HEK293 (cell line): ENCODE results near the gene RGS14.
A peak's percentile ranks its signal among the peaks of the same experiment; 100 is the strongest.

Experiments used
- CTCF ChIA-PET: fragments of 350-600 bp; formaldehyde crosslinking; extraction: SDS; loops from one replicate; lab custom pipeline; 2021; ENCODE audit warnings: antibody characterized with exemption; lab: Yijun Ruan, JAX
- POLR2A ChIA-PET: fragments of 300-600 bp; formaldehyde crosslinking; extraction: SDS; loops from one replicate; lab custom pipeline; 2020; ENCODE audit warnings: antibody characterized with exemption, inconsistent platforms; lab: Yijun Ruan, JAX
- H3K27ac ChIP-seq: fragments of 200-500 bp; sonication (Bioruptor generic); 2 replicates; pipeline ENCODE4 v1.5.1; 2014; ENCODE audit warnings: low read depth, low read length, control low read depth, inconsistent platforms; ENCODE audit errors: extremely low read depth
- H3K36me3 ChIP-seq, 2 experiments: fragments of 200-500 bp in 1 of 2; sonication (Bioruptor generic) in 1 of 2; 1 replicate in 1 of 2; 2 replicates in 1 of 2; pipeline ENCODE4 v1.5.1; 2014 to 2017; ENCODE audit warnings: inconsistent platforms in 2 of 2, low read length in 2 of 2; ENCODE audit not compliant: control insufficient read depth in 2 of 2, insufficient read depth in 1 of 2
- H3K4me1 ChIP-seq: fragments of 200-500 bp; sonication (Bioruptor generic); 2 replicates; pipeline ENCODE4 v1.5.1; 2014; ENCODE audit warnings: mild to moderate bottlenecking, low read length, inconsistent platforms; ENCODE audit not compliant: control insufficient read depth, insufficient read depth
- H3K4me3 ChIP-seq: 2 replicates; pipeline ENCODE4 v1.5.1; 2011; ENCODE audit warnings: low read depth, mild to moderate bottlenecking, control low read depth, low read length, moderate library complexity
- H3K9me3 ChIP-seq: fragments of 200-500 bp; sonication (Bioruptor generic); 2 replicates; pipeline ENCODE4 v1.5.1; 2014; ENCODE audit warnings: low read depth, low read length, inconsistent platforms; ENCODE audit not compliant: control insufficient read depth, insufficient read depth
- BCL11A ChIP-seq: fragments of 450-650 bp; formaldehyde crosslinking; IDR thresholded peaks from 2 replicates; pipeline ENCODE4 v1.5.1; 2016; ENCODE audit warnings: low read depth, missing biosample characterization, missing genetic modification characterization
- GLIS2 ChIP-seq: fragments of 450-650 bp; formaldehyde crosslinking; IDR thresholded peaks from 2 replicates; pipeline ENCODE4 v1.5.1; 2016; ENCODE audit warnings: missing biosample characterization, missing genetic modification characterization
- HIC1 ChIP-seq: fragments of 450-650 bp; formaldehyde crosslinking; IDR thresholded peaks from 2 replicates; pipeline ENCODE4 v1.5.1; 2016; ENCODE audit warnings: missing biosample characterization, missing genetic modification characterization
- MYNN ChIP-seq: fragments of 450-650 bp; formaldehyde crosslinking; IDR thresholded peaks from 2 replicates; pipeline ENCODE4 v1.5.1; 2016; ENCODE audit warnings: missing biosample characterization, missing genetic modification characterization, borderline replicate concordance
- PRDM10 ChIP-seq: fragments of 450-650 bp; formaldehyde crosslinking; IDR thresholded peaks from 2 replicates; pipeline ENCODE4 v1.5.1; 2016; ENCODE audit warnings: missing biosample characterization, missing genetic modification characterization
- SCRT1 ChIP-seq: fragments of 450-650 bp; formaldehyde crosslinking; IDR thresholded peaks from 2 replicates; pipeline ENCODE4 v1.5.1; 2016; ENCODE audit warnings: missing biosample characterization, missing genetic modification characterization, borderline replicate concordance
- SCRT2 ChIP-seq: fragments of 450-650 bp; formaldehyde crosslinking; IDR thresholded peaks from 2 replicates; pipeline ENCODE4 v1.5.1; 2016; ENCODE audit warnings: missing biosample characterization, missing genetic modification characterization
- YY1 ChIP-seq: fragments of 450-650 bp; formaldehyde crosslinking; IDR thresholded peaks from 2 replicates; pipeline ENCODE4 v1.5.1; 2018; ENCODE audit warnings: missing biosample characterization, missing genetic modification characterization
- ZBTB48 ChIP-seq: fragments of 450-650 bp; formaldehyde crosslinking; IDR thresholded peaks from 2 replicates; pipeline ENCODE4 v1.5.1; 2016; ENCODE audit warnings: missing biosample characterization, missing genetic modification characterization
- ZEB2 ChIP-seq: fragments of 450-650 bp; formaldehyde crosslinking; IDR thresholded peaks from 2 replicates; pipeline ENCODE4 v1.5.1; 2016; ENCODE audit warnings: missing biosample characterization, missing genetic modification characterization
- ZFP69B ChIP-seq: fragments of 450-650 bp; formaldehyde crosslinking; IDR thresholded peaks from 2 replicates; pipeline ENCODE4 v1.5.1; 2016; ENCODE audit warnings: missing biosample characterization, missing genetic modification characterization
- ZNF138 ChIP-seq: fragments of 450-650 bp; formaldehyde crosslinking; IDR thresholded peaks from 2 replicates; pipeline ENCODE4 v1.5.1; 2016; ENCODE audit warnings: missing biosample characterization, missing genetic modification characterization, borderline replicate concordance
- ZNF175 ChIP-seq: fragments of 450-650 bp; formaldehyde crosslinking; IDR thresholded peaks from 2 replicates; pipeline ENCODE4 v1.5.1; 2016; ENCODE audit warnings: missing biosample characterization, missing genetic modification characterization
- ZNF529 ChIP-seq: fragments of 450-650 bp; formaldehyde crosslinking; IDR thresholded peaks from 2 replicates; pipeline ENCODE4 v1.5.1; 2017; ENCODE audit warnings: missing genetic modification characterization, missing biosample characterization; ENCODE audit not compliant: insufficient replicate concordance
- ZNF548 ChIP-seq: fragments of 450-650 bp; formaldehyde crosslinking; IDR thresholded peaks from 2 replicates; pipeline ENCODE4 v1.5.1; 2016; ENCODE audit warnings: missing biosample characterization, missing genetic modification characterization
- ZNF558 ChIP-seq: fragments of 450-650 bp; formaldehyde crosslinking; IDR thresholded peaks from 2 replicates; pipeline ENCODE4 v1.5.1; 2016; ENCODE audit warnings: missing biosample characterization, missing genetic modification characterization
- ZNF76 ChIP-seq: fragments of 450-650 bp; formaldehyde crosslinking; IDR thresholded peaks from 2 replicates; pipeline ENCODE4; 2016; ENCODE audit warnings: low read depth, missing biosample characterization, missing genetic modification characterization, borderline replicate concordance
- ZSCAN16 ChIP-seq: fragments of 450-650 bp; formaldehyde crosslinking; IDR thresholded peaks from 2 replicates; pipeline ENCODE4 v1.5.1; 2016; ENCODE audit warnings: missing biosample characterization, missing genetic modification characterization
- TF ChIP-seq, protein P1 (sequence below): fragments of 450-650 bp; formaldehyde crosslinking; optimal IDR thresholded peaks from 2 replicates; pipeline ENCODE3; 2016; ENCODE audit warnings: missing biosample characterization, mild to moderate bottlenecking, missing genetic modification characterization
- TF ChIP-seq, protein P2 (sequence below): fragments of 450-650 bp; IDR thresholded peaks from 2 replicates; pipeline ENCODE4 v1.5.1; 2018; ENCODE audit warnings: missing biosample characterization, mild to moderate bottlenecking, missing genetic modification characterization

The RGS14 gene

DNA sequence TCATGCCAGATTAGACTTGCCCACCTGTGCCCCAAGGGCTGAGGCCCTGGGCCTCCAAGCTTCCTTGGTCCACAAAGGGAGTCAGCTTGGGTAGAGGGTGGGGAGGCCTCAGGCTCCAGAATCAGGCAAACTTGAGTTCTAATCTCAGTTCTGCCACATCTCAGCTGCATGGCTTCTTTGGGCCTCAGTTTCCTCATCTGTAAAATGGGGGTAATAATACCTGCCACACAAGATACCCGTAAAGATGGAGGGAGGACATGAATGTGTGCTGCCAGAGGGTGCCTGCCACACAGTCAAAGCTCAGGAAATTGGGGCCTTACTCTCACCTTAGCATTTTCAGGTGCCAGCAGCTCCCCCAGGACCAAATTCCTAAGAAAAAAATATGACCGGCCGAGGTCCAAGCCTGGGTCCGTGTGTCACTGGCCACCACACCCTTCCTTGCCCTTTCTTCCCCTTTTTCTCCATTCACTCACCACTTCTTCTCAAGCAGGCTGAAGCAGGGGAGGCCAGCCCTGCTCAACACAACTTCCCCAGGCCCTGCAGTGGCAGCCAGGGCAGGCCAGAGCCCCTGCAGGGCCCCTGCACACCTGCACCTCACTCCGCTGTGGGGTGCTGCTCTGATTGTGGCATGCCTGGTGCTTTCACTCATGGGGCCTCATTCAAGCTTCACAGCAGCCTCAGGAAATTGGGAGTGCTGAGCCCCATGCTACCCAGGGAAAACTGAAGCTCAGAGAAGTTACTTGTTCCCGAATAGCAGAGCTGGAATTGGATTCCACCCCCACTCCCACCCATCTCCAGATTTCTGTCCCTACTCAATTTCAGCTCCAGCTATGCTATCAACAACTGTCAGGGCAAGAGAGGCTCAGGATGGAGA lies 3.9 kb downstream of the RGS14 start (continued):
- TF ChIP-seq YY1 = no peak
- no peak for TF ChIP-seq GLIS2 (tag by site-specific recombination)
- TF ChIP-seq, protein P1, sequence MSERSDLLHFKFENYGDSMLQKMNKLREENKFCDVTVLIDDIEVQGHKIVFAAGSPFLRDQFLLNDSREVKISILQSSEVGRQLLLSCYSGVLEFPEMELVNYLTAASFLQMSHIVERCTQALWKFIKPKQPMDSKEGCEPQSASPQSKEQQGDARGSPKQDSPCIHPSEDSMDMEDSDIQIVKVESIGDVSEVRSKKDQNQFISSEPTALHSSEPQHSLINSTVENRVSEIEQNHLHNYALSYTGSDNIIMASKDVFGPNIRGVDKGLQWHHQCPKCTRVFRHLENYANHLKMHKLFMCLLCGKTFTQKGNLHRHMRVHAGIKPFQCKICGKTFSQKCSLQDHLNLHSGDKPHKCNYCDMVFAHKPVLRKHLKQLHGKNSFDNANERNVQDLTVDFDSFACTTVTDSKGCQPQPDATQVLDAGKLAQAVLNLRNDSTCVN = no peak
- TF ChIP-seq ZNF138 (tag by site-specific recombination) = no peak
- no peak for TF ChIP-seq ZEB2 (tag by site-specific recombination)
- TF ChIP-seq ZNF175 = no peak
- TF ChIP-seq, protein P2, sequence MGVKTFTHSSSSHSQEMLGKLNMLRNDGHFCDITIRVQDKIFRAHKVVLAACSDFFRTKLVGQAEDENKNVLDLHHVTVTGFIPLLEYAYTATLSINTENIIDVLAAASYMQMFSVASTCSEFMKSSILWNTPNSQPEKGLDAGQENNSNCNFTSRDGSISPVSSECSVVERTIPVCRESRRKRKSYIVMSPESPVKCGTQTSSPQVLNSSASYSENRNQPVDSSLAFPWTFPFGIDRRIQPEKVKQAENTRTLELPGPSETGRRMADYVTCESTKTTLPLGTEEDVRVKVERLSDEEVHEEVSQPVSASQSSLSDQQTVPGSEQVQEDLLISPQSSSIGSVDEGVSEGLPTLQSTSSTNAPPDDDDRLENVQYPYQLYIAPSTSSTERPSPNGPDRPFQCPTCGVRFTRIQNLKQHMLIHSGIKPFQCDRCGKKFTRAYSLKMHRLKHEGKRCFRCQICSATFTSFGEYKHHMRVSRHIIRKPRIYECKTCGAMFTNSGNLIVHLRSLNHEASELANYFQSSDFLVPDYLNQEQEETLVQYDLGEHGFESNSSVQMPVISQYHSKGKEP (tag by site-specific recombination) = no peak

DNA sequence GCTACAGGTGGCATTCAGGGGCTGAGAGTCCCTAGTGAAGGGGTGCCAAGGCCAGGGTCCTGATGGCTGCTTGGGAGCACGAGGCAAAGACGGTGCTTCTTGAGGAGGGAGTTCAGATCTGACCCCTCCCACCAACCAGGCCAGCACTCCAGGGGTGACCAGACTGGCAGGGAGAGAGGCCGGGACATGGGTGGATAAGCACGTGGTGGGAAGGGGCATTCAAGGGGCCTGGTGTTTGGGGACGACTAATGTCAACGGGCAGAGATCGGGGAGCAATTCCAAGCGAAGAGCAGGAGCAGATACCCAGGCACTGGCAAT lies 4.5 kb downstream of the RGS14 start:
- no peaks in the 10 kb centered on the region for H3K36me3 ChIP-seq
- H3K27ac ChIP-seq = no peak overlapping the region
- peaks cover 2% of the 10 kb centered on the region; the same call in 1 of the 2 replicates for H3K4me1 ChIP-seq
- H3K9me3 ChIP-seq = no peaks in the 10 kb centered on the region
- CTCF ChIA-PET = interaction anchor here (1.4 to 1.8 kb wide), 2 partner anchors 9 to 16 kb away, joined by 3 to 6 read pairs; no protein-coding TSS in a partner anchor
- no peak overlapping the region for H3K4me3 ChIP-seq
- TF ChIP-seq SCRT2 (tag by site-specific recombination) (peak; percentile 95), ZSCAN16 (tag by site-specific recombination) (no peak), MYNN (tag by site-specific recombination) (no peak), SCRT1 (tag by site-specific recombination) (peak; percentile 86), ZFP69B (tag by site-specific recombination) (no peak)
- POLR2A ChIA-PET = no interaction called here

DNA sequence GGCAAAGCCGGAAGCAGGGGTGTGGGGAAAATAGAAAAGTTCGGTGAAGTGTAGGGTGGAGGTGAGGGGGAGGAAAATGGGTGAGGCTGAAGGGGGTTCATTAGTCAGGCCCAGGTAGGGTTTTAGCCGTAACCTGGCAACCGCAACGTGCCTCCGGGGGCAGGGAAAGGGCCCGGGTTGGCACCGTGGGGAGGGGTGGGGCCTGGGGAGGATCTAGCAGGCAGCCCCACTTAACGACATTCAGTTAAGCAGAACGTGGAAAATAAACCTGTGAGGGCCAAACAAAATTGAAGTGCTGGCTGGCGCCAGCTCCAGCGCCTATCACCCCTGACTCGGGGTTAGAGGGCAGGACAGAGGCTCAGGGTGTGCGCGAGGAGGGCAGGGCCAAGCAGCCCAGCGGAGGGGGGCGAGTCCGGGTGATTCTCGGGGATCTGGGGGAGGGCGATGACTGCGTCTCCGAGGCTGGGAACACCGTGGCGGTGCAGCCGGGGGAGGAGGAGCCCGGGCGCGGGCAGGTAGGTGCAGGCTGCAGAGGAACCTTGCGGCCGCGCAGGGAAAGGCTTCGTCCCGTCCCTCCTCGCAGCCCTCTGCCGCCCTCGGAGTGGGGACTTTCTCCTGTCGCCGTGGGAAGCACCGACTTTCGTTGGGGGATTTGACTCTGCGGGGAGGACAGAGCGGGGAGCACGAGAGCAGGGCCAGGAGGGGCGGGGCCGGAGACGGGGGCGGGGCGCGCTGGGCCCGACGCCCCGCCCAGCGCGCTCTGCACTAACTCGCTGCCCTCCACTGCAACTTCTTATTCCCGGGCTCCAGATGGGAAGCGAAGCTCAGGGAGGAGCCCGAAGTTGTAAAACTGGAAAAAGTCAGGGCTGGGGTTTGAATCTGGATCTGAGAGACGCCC lies 5.1 kb downstream of the RGS14 start:
- Histone ChIP-seq H3K4me1 (peaks cover 2% of the 10 kb centered on the region; the same call in 1 of the 2 replicates), H3K36me3 (no peaks in the 10 kb centered on the region), H3K9me3 (no peaks in the 10 kb centered on the region), H3K27ac (no peak overlapping the region), H3K4me3 (peak overlapping the region; percentile 48)
- ChIA-PET CTCF (interaction anchor here (1.4 to 1.8 kb wide), 3 partner anchors 8 to 28 kb away, joined by 3 to 6 read pairs (median 4); no protein-coding TSS in a partner anchor), POLR2A (interaction anchor here (0.6 to 1.4 kb wide), 2 partner anchors 11 to 826 kb away, joined by 3 to 7 read pairs; partner anchors contain the start of genes LMAN2 and RNF44)
- TF ChIP-seq ZNF76 (no peak), HIC1 (tag by site-specific recombination) (no peak), ZNF548 (tag by site-specific recombination) (no peak), ZNF558 (tag by site-specific recombination) (no peak), BCL11A (tag by site-specific recombination) (0 out of 2 replicates have a peak, but pooled peaks have one; percentile 23), ZBTB48 (tag by site-specific recombination) (peak; percentile 63; the same call in 1 of the 2 replicates), PRDM10 (tag by site-specific recombination) (peak; percentile 92), ZNF529 (tag by site-specific recombination) (no peak)
